ENCODE measurements around the gene SORCS2.

- TF ChIP-seq CTCF (IDR thresholded peaks at IDR 0.05; ENCODE audit: low read depth, low read length, poor library complexity, severe bottlenecking) = no peak
- TF ChIP-seq EZH2phosphoT487 (IDR thresholded peaks at IDR 0.05; ENCODE audit: borderline replicate concordance, low read length) = no peak
These were observed 164.5 kb downstream of the SORCS2 start for GRCh38 chr4:7356667-7357310.

Data from DOHH2 (cell line).